ENCODE measurements around the gene TOPAZ1.
A peak's percentile ranks its signal among the peaks of the same experiment; 100 is the strongest.

TOPAZ1 gene

DNA sequence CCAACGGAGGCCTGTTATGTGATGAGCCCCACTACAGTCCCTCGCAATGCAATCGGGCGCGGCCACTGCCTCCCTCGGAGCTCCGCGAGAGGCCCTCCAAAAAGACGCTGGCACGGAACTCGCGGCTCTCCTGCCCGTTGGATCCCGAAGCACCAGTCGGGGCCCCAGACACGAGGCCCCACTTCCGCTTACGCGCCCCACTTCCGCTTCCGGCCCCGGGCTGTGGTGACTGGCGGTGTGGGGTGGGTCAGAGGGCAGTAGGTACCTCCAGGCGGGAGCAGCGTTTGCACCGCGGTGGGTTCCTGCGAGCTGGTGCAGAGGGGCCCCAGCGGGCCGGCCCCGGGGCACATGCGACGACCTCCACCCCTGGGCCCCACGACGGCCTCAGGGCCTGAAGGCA lies at the start of gene TOPAZ1:
TSS of gene TOPAZ1 (plus strand) at position 181 of the 400 bp plus-strand sequence. CDS start at position 349, 168 bp downstream.
- DNase-seq (ENCODE audit: low read depth), result no peak

DNA sequence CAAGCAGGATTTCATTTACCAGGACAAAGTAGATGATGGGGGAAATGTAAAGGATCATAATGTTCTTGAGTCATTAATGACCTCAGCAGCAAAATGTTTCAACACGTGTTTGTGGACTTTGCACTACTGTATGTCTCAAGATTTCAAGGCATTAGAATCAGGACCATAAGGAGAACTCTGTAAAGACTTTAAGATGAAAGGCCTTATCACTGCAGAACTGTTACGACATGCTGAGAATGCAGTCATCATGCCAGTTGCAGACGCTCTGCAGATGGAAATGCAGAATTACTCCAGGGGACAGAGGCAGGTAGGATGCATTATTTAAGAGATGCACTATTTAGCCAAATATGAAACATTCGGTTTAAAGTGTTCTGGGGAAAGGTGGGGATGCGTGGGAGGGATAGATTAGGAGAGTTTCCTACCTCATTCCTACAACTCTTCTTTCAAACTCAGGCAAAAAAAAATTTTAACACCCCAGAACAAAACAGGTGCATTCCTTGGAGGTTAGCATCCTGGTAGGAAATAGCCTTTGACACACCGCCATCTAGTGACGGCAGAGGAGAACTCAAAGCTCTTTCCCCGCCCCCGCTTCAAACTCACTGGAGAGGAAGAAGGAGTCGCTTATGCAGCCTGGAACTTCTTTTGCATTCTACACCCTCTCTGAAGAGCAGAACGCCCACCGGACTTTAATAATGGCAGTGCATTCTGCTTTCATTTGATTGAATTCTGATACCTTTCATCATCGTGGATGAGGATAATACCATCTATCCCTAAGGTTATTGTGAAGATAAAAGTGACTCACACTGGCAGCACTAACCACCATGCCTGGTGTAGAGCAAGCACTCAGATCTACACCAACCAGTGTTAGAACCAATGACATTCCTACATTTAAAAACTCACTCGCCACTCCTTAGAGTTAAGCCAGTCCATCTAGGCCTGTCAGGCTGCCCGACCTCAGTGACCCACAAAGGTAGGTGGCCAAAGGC lies 43.1 kb upstream of the TOPAZ1 start:
- peak; percentile 44 for DNase-seq (ENCODE audit: low read depth)

DNA sequence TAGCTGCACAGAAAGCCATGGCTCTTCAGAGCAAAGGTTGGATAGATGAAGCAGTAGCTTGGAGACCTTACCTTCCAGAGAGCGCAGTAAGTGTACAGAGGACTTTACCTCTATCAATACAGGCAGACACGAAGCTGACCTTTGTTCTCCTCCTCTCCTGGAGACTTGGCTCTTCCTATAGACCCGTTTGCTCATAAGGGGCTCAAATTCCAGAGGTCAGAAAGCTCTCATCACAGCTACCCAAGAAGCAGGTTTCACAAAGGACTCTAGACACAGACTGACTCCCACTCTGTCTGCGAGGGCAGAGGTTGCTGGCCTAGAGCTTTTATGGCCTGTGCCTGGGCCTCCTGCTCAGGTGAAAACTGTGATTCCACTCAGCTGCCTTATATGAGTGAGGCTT lies 35.4 kb upstream of the TOPAZ1 start:
- no peak for DNase-seq (ENCODE audit: low read depth)

DNA sequence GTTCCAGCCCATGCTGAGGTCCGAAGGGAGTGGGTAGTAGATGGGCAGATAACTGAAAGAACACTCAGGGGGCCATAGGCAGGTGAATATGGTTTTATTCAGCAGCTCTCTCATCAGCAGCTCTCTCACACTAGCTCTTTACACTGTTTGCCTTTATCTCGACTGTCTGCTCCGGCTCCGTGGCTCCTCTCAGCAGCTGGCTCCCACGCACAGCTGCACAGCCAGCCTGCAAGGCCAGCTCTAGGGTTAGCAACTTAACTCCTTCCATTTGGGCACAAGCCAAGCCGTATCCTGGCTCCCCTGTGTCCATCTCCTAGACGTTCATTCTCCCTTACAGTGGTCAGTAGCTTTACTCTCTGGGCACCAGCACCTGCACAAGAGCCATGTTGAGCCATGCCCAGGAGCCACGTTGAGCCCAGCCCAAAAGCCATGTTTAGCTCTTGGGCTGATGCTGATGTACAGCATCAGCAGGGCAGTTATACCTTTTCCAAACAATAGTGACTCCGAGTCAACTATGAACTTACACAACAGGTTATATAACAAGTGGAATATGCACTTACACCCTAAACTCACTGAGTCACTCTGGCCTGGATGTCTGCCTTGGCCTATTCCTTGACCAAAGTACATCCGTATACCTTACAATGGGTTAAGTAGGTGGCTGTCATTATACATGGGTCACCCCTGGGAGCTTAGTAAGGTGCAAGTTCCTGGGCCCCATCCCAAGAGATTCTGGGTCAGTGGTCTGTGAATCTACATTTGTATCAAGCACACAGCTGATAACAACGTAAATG lies 34.6 kb upstream of the TOPAZ1 start:
- no peak for DNase-seq (ENCODE audit: low read depth)

DNA sequence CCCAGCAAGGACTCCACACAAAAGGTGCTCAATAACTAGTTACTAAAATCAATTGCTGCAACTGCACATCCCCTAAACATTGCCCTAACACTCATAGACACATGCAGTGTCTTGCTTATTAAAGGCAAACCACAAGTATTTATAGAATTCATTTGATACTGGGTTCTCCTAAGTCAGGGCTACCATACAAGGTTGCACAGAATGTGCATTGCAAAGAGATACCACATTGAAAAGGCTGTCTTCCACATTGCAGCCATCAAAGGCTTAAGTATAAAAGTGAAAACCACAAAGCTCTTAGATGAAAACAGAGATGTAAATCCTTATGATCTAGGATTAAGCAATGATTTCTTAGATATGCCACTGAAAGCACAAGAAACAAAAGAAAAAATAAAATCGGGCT lies 33.6 kb upstream of the TOPAZ1 start:
- DNase-seq (ENCODE audit: low read depth), result no peak

DNA sequence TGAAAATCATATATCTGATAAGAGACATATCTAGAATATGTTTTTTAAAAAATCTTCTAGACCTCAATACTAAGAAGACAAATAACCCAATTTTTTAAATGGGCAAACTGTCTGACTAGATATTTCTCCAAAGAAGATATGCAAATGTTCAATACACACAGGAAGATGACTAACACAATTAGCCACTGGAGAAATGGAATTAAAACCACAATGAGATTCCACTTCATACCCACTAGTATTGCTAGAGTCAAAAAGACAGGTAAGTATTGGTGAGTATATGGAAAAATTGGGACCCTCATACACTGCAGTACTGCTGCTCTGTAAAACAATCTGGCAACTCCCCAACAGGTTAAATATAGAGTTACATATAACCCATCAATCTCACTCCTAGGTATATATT lies 33.1 kb upstream of the TOPAZ1 start:
- DNase-seq (ENCODE audit: low read depth), result no peak

DNA sequence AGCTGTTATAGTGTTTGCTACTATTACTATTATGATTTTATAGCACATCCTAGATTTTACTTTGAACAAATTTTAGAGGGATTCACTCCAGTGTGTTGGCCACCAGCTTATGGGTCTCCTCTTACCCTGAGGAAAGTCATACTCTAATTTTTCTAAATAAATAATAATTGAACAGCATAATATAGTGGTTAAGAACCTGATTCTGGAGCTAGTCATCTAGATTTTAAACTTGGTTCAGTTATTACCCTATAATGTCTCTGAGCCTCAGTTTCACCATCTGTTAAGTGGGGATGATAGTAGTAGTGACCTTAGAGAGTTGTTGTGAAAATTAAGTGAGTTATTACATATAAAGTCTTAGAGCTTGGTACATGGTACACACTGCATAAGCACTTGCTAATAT lies 30.7 kb upstream of the TOPAZ1 start:
- DNase-seq (ENCODE audit: low read depth), result no peak

DNA sequence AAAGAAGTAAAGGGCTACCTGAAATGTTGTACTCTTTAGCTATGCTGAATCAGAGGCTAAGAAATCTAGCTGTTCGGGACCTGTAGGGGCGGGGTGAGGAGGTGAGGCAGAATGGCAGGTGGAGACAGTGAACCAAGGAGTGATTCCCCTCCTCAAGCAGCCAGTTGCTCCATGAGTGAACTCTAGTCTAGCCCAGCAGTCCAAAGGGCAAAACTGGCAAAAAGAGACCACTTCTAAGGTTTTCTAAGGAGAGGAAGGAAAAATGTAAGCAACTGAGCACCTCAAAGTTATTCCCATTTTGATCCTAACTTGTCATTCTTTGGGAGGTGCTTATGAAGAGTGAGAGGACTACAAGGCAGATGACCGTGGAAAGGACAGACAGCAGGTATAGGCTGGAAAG lies 19.3 kb upstream of the TOPAZ1 start:
- DNase-seq (ENCODE audit: low read depth), result no peak

DNA sequence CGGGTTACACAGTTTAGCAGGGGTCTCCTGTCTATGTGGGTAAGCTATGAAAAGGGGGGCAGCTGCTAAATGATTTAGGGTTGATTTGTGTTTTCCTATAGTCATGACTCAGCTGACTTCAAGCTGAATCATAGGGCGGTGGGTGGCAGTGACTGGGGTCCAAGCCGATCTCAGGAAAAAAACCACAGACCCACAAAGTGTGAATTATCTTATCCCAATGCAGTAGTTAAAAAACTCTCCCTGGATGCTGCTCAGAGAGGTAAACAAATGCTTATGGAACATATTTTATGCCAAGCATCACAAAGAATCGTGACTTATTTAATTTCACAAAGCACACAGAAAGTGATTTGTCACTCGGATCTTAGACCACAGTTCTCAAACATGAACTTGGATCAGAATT lies 18.4 kb upstream of the TOPAZ1 start:
- DNase-seq (ENCODE audit: low read depth), result no peak

DNA sequence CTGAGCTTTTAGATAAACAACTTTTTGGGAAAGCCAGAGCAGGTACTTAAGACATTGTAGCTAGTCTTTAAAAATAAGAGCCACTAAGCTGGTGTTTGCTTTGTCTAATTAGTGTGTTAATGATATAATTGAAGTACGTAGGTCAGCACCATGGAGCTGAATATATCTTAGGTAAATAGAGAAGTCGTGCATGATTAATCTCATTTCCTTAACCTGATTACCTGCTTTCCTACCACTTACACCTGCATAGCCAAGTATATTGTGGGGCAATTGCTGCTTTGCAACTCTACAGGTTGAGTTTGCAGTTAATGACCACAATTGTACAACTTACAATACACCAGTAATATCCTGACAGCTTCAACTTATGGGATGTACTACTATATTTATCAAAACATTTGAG lies 17.6 kb upstream of the TOPAZ1 start:
- DNase-seq (ENCODE audit: low read depth), result no peak

DNA sequence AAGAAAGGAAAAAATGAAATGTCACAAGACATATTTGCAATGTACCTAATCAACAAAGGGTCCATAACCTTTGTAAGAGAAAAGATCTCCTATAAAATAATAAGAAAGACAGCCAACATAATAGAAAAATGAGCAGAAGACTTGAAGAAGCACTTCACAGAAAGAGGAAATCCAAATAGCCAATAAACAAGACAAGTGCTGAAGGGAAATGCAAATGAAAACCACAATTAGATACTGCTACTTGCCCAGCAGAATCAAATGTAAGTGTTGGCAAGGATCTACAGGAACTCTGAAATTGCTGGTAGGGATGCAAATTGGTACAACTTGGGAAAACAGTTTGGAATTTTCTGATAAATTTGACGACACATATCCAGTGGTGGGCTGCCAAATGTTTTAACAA lies 15.1 kb upstream of the TOPAZ1 start:
- no peak for DNase-seq (ENCODE audit: low read depth)

DNA sequence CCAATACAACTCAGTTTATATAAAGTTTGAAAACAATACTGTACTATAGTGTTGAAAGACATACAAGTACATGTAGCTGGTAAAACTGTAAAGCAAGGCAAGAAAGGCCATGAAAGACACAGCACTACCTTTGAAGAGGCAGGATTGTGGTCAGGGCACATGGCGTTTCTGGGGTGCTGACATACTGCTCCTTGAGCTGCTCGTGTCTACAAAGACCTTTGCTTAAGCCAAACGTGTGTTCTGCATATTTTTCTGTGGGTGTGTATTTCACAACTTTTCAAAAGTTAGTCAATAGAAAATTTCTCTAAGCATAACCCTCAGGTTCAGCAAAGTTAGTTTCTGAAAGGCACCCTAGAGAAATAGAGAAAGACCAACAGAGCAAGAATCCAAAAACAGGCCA lies 14.1 kb upstream of the TOPAZ1 start:
- no peak for DNase-seq (ENCODE audit: low read depth)

DNA sequence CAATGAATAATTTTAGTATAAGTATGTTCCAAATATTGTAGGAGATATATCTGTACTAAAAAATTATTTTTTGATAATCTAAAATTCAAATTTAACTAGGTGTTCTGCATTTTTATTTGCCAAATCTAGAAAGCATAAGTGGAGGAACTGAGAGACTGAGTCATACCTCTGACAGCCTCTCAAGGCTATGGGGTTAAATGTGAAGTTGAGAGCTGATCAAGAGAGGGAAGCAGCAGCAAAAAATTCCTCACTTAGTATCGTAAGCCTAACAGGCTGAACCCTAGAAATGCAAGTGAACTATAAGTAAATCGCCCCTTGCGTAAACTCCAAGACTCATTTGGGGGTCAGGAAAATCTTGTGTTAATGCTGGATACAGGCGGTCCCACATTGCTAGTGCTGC lies 12.8 kb upstream of the TOPAZ1 start:
- DNase-seq (ENCODE audit: low read depth), result no peak

DNA sequence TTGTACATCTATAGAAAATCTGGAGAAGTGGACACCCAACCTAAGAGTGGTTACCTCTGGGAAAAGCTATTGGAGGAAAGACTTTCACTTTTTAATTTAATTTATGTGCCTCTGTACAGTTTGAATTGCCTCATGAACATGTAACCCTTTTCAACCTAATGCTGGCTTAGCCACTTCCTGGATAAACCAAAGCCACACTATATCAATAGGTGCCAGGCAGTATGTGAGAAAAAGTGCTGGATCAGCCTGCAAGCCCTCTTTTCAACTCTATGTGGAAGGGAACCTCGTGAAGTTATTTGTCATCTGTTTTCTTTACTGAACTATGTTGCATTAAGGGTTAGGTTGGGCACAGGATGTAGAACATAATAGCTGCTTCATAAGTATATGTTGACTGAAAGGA lies 9.3 kb upstream of the TOPAZ1 start:
- DNase-seq (ENCODE audit: low read depth), result no peak

DNA sequence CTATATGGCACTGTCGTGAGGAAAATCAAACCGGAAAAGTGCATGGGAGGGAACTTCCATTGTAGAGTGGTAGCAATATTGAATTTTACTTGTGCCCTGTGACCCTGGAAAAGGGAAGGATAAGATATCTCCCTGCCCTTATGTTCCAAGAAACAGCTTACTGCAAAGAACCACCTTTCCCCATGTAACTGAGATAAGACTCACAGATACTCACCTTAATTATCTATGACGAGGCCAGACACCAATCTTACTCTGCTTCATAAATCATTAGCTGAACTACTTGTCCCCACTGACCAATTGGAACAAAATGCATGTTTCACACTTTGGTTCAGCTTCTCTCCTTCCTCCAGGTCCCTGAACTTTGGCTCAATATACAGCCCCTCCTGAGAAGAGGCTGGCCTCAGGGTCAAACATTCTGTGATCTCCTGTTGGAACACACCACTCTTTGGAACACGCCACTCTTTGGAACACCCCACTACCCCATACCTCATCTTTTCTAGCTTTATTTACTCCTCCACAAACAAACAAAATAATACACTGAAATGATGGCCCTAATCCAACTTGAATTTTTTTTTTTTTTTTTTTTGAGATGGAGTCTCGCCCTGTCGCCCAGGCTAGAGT lies 6.9 kb upstream of the TOPAZ1 start:
- DNase-seq (ENCODE audit: low read depth), result no peak

DNA sequence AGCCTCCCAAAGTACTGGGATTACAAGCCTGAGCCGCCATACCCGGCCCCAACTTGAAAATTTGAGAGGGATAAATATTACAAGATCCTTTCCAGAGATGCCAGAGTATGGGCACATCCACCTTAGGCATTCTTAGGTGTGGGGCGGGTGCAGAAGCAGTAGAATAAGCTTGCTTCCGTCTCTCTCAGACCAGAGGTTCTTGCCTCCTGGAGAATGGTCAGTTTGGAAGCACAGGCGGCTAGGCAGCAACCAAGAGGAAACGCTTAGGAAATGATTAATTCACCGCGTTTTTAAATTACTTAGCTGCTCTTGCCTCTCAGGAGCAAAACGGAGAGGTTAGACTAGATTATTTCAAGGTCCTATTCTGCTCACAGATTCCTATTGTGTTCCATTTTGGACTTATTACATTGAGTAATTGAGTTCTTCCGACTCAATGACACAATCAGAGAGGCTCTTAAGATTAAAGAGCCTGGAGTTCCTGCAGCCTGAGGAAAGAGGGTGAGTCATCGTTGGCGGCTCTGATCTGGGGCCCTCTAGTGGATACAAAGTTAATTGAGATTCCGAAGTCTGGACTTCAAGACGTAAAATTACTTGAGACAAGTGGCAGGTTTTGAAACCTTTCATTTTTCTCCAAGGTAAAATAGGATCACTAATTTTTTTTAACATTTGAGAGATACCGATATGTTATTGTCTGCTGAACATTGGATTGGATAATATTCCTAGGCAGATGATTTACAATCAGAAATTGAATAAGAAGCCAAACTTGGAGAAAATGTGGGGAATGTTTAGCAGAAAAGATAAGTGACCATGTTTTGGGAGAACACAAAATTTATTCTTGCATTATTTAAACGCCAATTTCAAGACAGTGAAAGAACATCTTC lies 5.8 kb upstream of the TOPAZ1 start:
- DNase-seq (ENCODE audit: low read depth), result peak; percentile 84

DNA sequence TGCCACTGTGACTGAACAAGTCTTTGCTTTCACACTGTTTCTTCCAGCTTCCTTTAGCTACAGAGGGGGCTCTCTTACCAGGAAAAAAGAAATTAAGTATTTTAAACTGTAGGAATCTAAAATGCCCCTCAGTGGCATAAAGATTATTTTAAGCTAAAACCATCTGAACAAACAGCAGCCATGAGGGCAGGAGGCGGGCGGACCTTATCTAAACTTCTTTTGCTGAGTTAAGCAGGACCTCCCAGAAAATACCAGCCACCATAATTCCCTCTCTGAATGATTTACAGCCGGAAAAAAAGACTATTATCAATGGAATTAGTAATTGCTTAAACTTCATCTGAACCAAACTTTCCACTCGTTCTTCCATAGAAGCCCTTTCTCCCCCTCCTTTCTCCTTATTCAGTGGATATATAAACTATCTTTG lies 5.2 kb upstream of the TOPAZ1 start:
- no peak for DNase-seq (ENCODE audit: low read depth)

DNA sequence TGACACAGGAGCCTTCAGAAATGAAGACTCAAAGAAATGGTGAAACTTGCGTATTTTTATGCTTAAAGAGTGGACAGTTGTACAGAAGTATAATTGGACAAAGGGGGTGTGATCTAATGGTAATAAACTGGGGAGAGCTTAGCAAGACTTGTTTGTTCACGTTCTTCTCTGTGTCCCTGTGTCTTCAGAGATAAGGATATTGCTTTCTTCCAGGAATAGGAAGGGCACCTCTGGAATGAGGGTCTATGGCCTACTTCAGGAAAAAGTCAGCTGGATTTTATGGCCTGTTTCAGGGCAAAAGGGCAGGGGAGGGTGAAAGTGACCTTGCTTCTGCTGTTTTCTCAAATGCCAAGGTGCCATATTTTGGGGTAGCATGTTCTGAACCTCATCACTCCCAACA lies 4.5 kb upstream of the TOPAZ1 start:
- no peak for DNase-seq (ENCODE audit: low read depth)

DNA sequence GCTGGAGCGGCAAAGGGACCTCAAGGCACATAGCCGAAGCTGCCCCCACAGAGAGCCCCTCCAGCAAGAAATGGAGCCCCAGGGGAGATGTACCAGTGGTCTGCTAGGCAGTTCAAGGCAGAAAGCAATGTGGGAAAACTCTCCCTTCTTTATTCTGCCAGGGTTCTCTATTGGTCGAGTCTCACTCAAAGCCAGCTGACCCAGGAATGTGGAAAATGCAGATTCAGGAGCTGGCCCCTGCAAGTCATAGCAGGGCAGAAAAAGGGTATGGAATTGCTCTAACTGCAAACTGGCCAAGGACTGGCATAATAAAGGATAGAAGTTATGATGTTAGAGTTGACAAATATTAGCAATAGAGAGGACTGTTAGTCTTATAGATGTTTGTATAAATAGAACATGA lies 4.0 kb upstream of the TOPAZ1 start:
- DNase-seq (ENCODE audit: low read depth), result no peak

DNA sequence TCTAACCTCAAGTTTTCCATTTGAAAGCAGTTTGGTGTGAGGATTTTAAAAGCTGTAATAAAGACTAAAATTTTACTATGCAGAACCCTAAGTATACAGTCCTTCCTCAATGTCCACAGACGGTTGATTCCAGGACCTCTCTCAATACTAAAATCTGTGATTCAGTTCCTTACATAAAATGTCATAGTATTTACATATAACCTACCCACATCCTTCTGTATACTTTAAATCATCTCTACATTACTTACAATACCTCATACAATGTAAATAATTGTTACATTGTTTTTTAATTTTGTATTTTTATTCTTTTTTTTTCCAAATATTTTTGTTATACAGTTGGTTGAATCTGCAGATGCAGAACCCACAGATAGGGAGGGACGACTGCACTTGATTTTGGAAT lies 2.8 kb upstream of the TOPAZ1 start:
- no peak for DNase-seq (ENCODE audit: low read depth)

DNA sequence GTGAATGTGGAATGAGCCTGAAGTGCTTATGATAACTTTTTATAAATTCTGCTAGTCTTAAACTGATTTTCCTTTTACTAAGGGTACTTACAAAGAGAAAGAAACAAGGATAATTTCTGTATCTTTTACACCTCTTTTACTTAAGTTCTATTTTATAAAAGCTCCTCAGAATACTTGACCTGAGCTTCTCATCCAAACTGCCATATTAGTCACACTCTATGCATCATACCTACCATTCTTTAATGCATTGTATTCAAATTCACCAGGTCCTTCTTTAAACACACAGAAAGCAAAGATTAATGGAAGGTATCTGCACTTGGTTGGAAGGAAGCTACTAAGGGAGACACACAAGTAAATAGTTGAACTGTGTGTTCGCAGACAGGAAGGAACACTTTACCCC lies 1.6 kb upstream of the TOPAZ1 start:
- DNase-seq (ENCODE audit: low read depth), result no peak

DNA sequence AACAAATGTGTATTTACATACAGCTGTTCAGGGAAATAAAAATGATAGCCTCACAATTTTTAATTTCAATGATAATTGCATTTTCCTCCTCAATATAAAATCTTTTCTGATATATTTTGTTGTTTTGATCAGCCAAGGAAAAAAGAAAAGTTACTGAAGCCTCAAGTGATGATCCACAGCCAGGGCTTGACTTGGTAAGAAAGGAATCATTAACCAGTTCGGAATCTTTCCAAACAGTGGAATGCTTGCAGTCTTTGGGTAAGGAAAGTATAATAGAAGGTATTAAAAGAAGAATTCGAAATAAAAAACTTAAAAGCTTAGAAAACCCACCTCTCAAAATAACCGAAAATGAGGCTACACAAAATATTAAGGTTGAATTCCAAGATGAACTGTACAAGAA lies 1.0 kb downstream of the TOPAZ1 start:
- no peak for DNase-seq (ENCODE audit: low read depth)

Measured in fibroblast of gingiva (primary cell).